GM12872 (cell line): ENCODE measurements around the gene RCN2.

Experiments
- TF ChIP-seq, protein P1 (sequence below): IDR thresholded peaks from 3 replicates; pipeline ENCODE4 v1.5.1; 2011; ENCODE audit warnings: low read depth, mild to moderate bottlenecking, low read length, moderate library complexity; ENCODE audit not compliant: insufficient read depth

Gene RCN2

DNA sequence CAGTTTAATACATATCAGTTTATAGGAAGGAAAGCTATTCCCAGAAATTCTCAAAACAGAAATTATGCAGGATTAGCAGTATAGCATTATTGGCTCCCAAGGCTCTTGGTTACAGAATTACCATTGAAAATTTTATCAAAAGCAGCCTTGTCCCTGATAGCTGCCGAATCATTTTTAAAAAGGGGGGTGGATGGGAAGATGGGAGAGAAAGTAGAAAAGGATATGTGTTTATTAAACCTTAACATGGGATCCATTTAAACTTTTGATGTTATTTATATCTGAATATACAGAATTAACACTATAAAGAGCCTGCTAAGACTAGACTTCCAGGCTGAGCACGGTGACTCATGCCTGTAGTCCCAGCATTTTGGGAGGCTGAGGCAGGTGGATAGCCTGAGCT, 10.8 kb downstream of the RCN2 start:
- TF ChIP-seq, protein P1, sequence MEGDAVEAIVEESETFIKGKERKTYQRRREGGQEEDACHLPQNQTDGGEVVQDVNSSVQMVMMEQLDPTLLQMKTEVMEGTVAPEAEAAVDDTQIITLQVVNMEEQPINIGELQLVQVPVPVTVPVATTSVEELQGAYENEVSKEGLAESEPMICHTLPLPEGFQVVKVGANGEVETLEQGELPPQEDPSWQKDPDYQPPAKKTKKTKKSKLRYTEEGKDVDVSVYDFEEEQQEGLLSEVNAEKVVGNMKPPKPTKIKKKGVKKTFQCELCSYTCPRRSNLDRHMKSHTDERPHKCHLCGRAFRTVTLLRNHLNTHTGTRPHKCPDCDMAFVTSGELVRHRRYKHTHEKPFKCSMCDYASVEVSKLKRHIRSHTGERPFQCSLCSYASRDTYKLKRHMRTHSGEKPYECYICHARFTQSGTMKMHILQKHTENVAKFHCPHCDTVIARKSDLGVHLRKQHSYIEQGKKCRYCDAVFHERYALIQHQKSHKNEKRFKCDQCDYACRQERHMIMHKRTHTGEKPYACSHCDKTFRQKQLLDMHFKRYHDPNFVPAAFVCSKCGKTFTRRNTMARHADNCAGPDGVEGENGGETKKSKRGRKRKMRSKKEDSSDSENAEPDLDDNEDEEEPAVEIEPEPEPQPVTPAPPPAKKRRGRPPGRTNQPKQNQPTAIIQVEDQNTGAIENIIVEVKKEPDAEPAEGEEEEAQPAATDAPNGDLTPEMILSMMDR, result no peak

DNA sequence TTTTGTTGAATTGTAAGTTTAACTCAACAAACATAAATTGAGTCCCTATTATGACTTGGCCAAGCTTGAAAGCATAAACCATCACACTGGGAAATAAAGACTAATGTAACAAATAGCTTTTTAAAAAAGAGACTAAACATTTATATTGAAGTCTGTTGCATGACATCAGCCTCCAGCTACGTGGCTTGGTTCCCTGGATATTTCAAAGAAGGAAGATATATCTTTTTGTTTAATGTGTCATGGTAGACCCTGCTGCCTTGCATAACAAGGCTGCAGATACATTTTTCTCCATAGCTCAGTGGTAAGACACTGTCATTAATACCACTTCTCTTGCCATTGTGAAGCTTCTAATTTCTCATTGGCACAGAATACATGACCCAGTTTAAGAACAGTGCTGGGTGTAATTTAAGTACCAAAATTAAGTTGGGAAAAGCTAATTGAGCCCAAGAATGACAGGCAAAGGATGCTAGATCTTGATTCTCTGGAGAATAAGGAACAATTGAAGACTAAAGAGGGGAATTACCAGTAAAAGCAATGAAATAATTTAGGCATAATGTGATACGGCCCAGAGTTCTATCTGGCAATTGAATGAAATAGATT, 14.0 kb downstream of the RCN2 start:
- TF ChIP-seq, protein P1, result no peak

DNA sequence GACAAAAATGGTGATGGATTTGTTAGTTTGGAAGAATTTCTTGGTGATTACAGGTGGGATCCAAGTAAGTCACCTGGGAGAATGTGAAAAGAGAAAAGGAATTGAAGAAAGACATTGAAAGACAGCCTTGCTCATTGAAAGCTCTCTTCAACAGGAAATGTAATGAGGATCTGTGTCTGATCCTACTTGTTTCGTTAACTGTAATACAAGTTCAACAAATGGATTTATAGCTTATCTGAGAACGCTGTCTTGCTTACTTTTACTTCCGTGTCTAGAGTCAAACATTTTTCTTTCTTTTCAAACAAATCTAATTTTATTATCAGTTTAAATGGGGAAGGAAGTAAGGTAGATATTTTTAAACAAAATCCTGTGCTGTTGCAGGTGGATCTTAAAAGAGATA, 15.9 kb downstream of the RCN2 start:
- TF ChIP-seq, protein P1, result no peak

DNA sequence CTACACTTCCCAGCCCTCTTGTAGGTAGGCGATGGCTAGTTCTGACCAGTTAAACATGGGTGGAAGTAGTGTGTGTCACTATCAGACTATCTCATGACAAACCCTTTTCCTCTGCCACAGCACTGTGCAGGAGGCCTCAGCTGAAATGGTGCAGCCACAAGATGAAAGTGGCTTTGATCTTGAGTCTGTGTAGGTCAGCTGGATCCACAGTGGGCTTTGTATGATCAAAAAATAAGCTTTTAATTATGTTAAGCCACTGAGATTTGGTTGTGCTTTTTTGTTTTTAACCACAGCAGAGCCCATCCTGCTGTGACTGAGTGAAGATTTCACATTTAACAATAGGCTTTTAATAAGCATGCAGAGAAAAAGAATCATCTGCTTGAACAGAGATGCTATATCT, 19.7 kb downstream of the RCN2 start:
- TF ChIP-seq, protein P1, result no peak

DNA sequence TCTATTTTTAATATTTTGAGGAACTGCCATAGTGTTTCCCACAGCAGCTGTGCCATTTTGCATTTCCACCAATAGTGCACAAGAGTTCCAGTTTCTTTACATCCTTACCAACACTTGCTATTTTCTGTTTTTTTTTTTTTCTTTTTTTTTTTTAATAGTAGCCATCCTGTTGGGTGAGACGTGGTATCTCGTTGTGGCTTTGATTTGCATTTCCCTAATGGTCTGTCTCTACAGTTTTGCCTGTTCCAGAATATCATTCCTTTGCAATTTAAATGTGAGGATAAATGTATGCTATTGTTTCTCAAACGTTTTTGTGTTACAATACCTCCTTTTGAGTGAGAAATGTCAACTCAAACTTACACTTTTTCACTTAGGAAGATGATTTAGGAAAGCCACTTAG, 22.4 kb downstream of the RCN2 start:
- TF ChIP-seq, protein P1, result no peak

DNA sequence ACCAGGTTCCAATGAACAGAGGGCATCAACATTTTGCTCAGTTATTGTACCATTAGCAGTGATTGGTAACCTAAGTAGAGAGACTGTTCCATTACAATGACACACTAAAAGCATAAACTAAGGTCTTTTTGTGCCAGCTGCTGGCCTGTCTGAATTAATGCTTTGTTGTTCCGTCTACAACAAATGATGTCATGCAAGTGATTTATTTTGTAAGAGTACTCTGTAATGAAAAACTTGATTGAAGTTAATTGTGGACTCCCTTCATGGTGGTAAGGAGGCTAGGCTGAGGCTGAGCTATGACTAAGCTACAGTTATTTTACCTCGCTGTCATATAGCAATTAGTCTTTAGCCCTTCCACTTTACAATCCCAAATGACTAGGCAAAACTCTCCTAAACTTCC, 23.2 kb downstream of the RCN2 start:
- TF ChIP-seq, protein P1, result no peak

DNA sequence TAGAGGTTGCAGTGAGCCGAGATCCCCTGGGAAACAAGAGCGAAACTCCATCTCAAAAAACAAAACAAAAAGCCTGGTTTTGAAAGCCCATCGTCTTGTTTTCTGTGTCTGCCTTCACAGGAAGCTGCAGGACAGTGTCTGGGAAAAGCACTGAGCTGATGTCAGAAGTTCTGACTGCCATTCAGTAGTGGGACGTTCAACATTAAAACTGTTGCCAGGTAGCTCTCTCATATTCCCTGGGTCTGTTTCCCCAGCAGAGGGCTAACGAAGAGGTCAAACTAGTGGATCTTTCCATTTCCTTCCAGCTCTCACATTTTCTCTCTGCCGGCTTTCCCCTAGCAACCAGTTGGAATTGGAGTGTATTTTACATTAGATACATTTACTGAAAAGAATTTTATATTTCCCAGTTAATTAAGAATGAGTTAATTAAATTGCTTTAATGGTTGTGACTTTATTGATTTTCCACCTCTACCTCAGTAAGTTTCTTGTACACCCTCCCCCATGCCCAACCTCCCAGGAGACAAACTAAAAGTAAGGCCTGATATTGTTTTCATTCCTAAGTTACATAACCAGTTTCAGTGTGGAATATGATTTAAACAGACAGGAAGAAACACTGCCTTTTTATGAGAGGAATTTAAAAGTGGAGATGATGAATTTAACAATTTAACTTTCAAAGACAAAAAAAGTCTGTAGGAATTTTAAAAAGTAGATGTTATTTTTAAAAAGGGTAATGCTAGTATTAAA, 29.9 kb downstream of the RCN2 start:
- TF ChIP-seq, protein P1, result no peak
